Astrocyte (in vitro differentiated cells and primary cell): Measurements from ENCODE around the gene NCR3LG1. TPM values are rescaled to one million over a fixed set of nuclear protein-coding genes. Genes with fewer than 3 reads are reported as not detected.
A peak's percentile ranks its signal among the peaks of the same experiment; 100 is the strongest.

Source experiments
- DNase-seq: peaks from one replicate; pipeline ENCODE4 v3.0.0-alpha.2; 2010; ENCODE audit warnings: low read depth
- FAIRE-seq: peaks from 2 replicates; lab custom pipeline; 2011; peaks lifted over from hg19 to GRCh38; lab: Jason Lieb, UNC
- H2AFZ ChIP-seq: 2 replicates; pipeline ENCODE4 v1.6.0; 2012; ENCODE audit warnings: low read depth, low read length, inconsistent platforms
- H3K27ac ChIP-seq: 2 replicates; pipeline ENCODE4 v1.5.1; 2011; ENCODE audit warnings: low read depth, low read length, inconsistent platforms
- H3K27me3 ChIP-seq: 2 replicates; pipeline ENCODE4 v1.6.0; 2011; ENCODE audit warnings: low read length, inconsistent platforms; ENCODE audit not compliant: insufficient read depth
- H3K36me3 ChIP-seq: 2 replicates; pipeline ENCODE4 v1.5.1; 2011; ENCODE audit warnings: low read length, inconsistent platforms; ENCODE audit not compliant: insufficient read depth
- H3K4me1 ChIP-seq: 2 replicates; pipeline ENCODE4 v1.5.1; 2011; ENCODE audit warnings: low read length, inconsistent platforms; ENCODE audit not compliant: insufficient read depth
- H3K4me2 ChIP-seq: 2 replicates; pipeline ENCODE4 v1.6.0; 2012; ENCODE audit warnings: low read length, inconsistent platforms
- H3K4me3 ChIP-seq: 2 replicates; pipeline ENCODE4 v1.5.1; 2011; ENCODE audit warnings: low read depth, mild to moderate bottlenecking, low read length, inconsistent platforms; ENCODE audit not compliant: insufficient read depth
- H3K79me2 ChIP-seq: 2 replicates; pipeline ENCODE4 v1.6.0; 2012; ENCODE audit warnings: mild to moderate bottlenecking, low read length, inconsistent platforms; ENCODE audit not compliant: insufficient read depth
- H3K9ac ChIP-seq: 2 replicates; pipeline ENCODE4 v1.6.0; 2012; ENCODE audit warnings: mild to moderate bottlenecking, low read length, inconsistent platforms
- H3K9me3 ChIP-seq: 2 replicates; pipeline ENCODE4 v1.5.1; 2012; ENCODE audit warnings: low read depth, mild to moderate bottlenecking, low read length, inconsistent platforms; ENCODE audit not compliant: insufficient read depth
- H4K20me1 ChIP-seq: 2 replicates; pipeline ENCODE4 v1.6.0; 2012; ENCODE audit warnings: low read length, inconsistent platforms; ENCODE audit not compliant: insufficient read depth
- H3K27ac Mint-ChIP-seq: one replicate; pipeline ENCODE4 v1.8.0; 2021; ENCODE audit warnings: mild to moderate bottlenecking, mixed read lengths; ENCODE audit not compliant: unreplicated experiment
- H3K27me3 Mint-ChIP-seq: one replicate; pipeline ENCODE4 v1.8.0; 2021; ENCODE audit warnings: low read depth, mixed read lengths; ENCODE audit not compliant: unreplicated experiment
- H3K36me3 Mint-ChIP-seq: one replicate; pipeline ENCODE4 v1.8.0; 2021; ENCODE audit warnings: low read depth, mixed read lengths; ENCODE audit not compliant: unreplicated experiment
- H3K4me1 Mint-ChIP-seq: one replicate; pipeline ENCODE4 v1.8.0; 2021; ENCODE audit warnings: low read depth, mixed read lengths; ENCODE audit not compliant: unreplicated experiment
- H3K4me3 Mint-ChIP-seq: one replicate; pipeline ENCODE4 v1.8.0; 2021; ENCODE audit warnings: mild to moderate bottlenecking, moderate library complexity, mixed read lengths; ENCODE audit not compliant: unreplicated experiment
- H3K9me3 Mint-ChIP-seq: one replicate; pipeline ENCODE4 v1.8.0; 2021; ENCODE audit warnings: mild to moderate bottlenecking, mixed read lengths; ENCODE audit not compliant: unreplicated experiment
- CTCF ChIP-seq: IDR thresholded peaks from 2 replicates; pipeline ENCODE4 v1.5.1; 2011; ENCODE audit warnings: low read depth, mild to moderate bottlenecking, inconsistent platforms, low read length, moderate library complexity; ENCODE audit not compliant: insufficient read depth
- EZH2 ChIP-seq: IDR thresholded peaks from 2 replicates; pipeline ENCODE4 v1.6.1; 2012; ENCODE audit warnings: mild to moderate bottlenecking, low read length, inconsistent platforms; ENCODE audit not compliant: insufficient read depth
- total RNA-seq: library from RNA; stranded (reverse); gene quantifications from 2 replicates; pipeline ENCODE4 v1.2.1, GENCODE V29; 2021

Gene NCR3LG1
- total RNA-seq, 1 donor from 2014 or later = 3.3 TPM

- peaks cover 9% of the 10 kb centered on the region for H3K27me3 ChIP-seq
- peaks cover 11% of the 10 kb centered on the region for H3K4me1 ChIP-seq
- H3K4me1 Mint-ChIP-seq = peaks cover 16% of the 10 kb centered on the region
- H3K27ac ChIP-seq = no peak overlapping the region
- H3K36me3 Mint-ChIP-seq = peaks cover 3% of the 10 kb centered on the region
- H3K9me3 Mint-ChIP-seq = peaks cover 2% of the 10 kb centered on the region
- no peaks in the 10 kb centered on the region for H3K9me3 ChIP-seq
- H3K4me3 ChIP-seq = no peak overlapping the region
- FAIRE-seq (no peak), DNase-seq (no peak)
- H3K36me3 ChIP-seq = no peaks in the 10 kb centered on the region
- H3K27ac Mint-ChIP-seq = no peak overlapping the region
- H3K4me3 Mint-ChIP-seq = no peak overlapping the region
- TF ChIP-seq EZH2 (no peak), CTCF (peak; percentile 42)
- peaks cover 35% of the 10 kb centered on the region for H3K27me3 Mint-ChIP-seq
- H2AFZ ChIP-seq = no peak overlapping the region
- no peak overlapping the region for H3K4me2 ChIP-seq
- H3K9ac ChIP-seq = no peak overlapping the region
- no peaks in the 10 kb centered on the region for H4K20me1 ChIP-seq
- no peaks in the 10 kb centered on the region for H3K79me2 ChIP-seq
Observed at GRCh38 chr11:17386331-17387084, 34.9 kb downstream of the NCR3LG1 start.

GRCh38 chr11:17387254-17387653 lies 35.7 kb downstream of the NCR3LG1 start:
- Histone ChIP-seq H3K36me3 (no peaks in the 10 kb centered on the region), H3K79me2 (no peaks in the 10 kb centered on the region), H3K4me2 (no peak overlapping the region), H3K27ac (no peak overlapping the region), H3K4me1 (peaks cover 6% of the 10 kb centered on the region), H3K4me3 (no peak overlapping the region), H4K20me1 (no peaks in the 10 kb centered on the region), H3K27me3 (peaks cover 9% of the 10 kb centered on the region), H2AFZ (no peak overlapping the region), H3K9me3 (no peaks in the 10 kb centered on the region), H3K9ac (no peak overlapping the region)
- no peak overlapping the region for H3K27ac Mint-ChIP-seq
- no peak for FAIRE-seq
- H3K36me3 Mint-ChIP-seq = peaks cover 3% of the 10 kb centered on the region
- H3K9me3 Mint-ChIP-seq = peaks cover 2% of the 10 kb centered on the region
- DNase-seq = no peak
- TF ChIP-seq EZH2 = no peak
- no peak for TF ChIP-seq CTCF
- H3K4me3 Mint-ChIP-seq = no peak overlapping the region
- peaks cover 8% of the 10 kb centered on the region for H3K4me1 Mint-ChIP-seq
- peaks cover 43% of the 10 kb centered on the region for H3K27me3 Mint-ChIP-seq

GRCh38 chr11:17387811-17388210 lies 36.2 kb downstream of the NCR3LG1 start:
- Mint-ChIP-seq H3K36me3 (peaks cover 3% of the 10 kb centered on the region), H3K27ac (no peak overlapping the region), H3K4me1 (peaks cover 4% of the 10 kb centered on the region), H3K4me3 (no peak overlapping the region), H3K9me3 (peaks cover 2% of the 10 kb centered on the region), H3K27me3 (peaks cover 45% of the 10 kb centered on the region)
- FAIRE-seq (no peak), DNase-seq (no peak)
- no peak overlapping the region for H3K9ac ChIP-seq
- H3K4me3 ChIP-seq = no peak overlapping the region
- no peak overlapping the region for H2AFZ ChIP-seq
- TF ChIP-seq CTCF (no peak), EZH2 (no peak)
- peaks cover 9% of the 10 kb centered on the region for H3K27me3 ChIP-seq
- no peaks in the 10 kb centered on the region for H4K20me1 ChIP-seq
- H3K36me3 ChIP-seq = no peaks in the 10 kb centered on the region
- no peaks in the 10 kb centered on the region for H3K79me2 ChIP-seq
- no peak overlapping the region for H3K4me2 ChIP-seq
- no peaks in the 10 kb centered on the region for H3K9me3 ChIP-seq
- no peak overlapping the region for H3K27ac ChIP-seq
- peaks cover 3% of the 10 kb centered on the region for H3K4me1 ChIP-seq
